IMR-90 (cell line): Measurements from ENCODE around the gene CFAP43. TPM values are rescaled to one million over a fixed set of nuclear protein-coding genes. Genes with fewer than 3 reads are reported as not detected.

Experiments used
- ATAC-seq: fragments of 200-7000 bp; cut with Tn5 transposase; 2 replicates; pipeline ENCODE4 v1.9.1; 2020; ENCODE audit warnings: low read depth, mild to moderate bottlenecking, moderate library complexity
- BruUV-seq: library from RNA; stranded (reverse); fragments of 400-500 nt; replicated peaks from 2 replicates; lab custom pipeline; 2021; lab: Mats Ljungman, UMichigan
- CTCF ChIA-PET: fragments of 300-600 bp; formaldehyde crosslinking; extraction: SDS; loops from one replicate; lab custom pipeline; 2021; ENCODE audit warnings: antibody characterized with exemption; lab: Yijun Ruan, JAX
- POLR2A ChIA-PET: fragments of 300-600 bp; sonication (Branson Sonifier 250); formaldehyde crosslinking; loops from one replicate; lab custom pipeline; 2022; ENCODE audit warnings: antibody characterized with exemption; ENCODE audit not compliant: unreplicated experiment; lab: Charles Lee
- DNase-seq: peaks from one replicate; pipeline ENCODE4 v3.0.0; 2013
- H2AFZ ChIP-seq: replicated peaks from 2 replicates; pipeline ENCODE3; 2013; ENCODE audit warnings: low read length, mild to moderate bottlenecking; ENCODE audit not compliant: poor library complexity
- H2AK5ac ChIP-seq: 2 replicates; pipeline ENCODE4 v1.6.1; 2013; ENCODE audit warnings: low read depth, low read length, inconsistent platforms
- H2AK9ac ChIP-seq: replicated peaks from 2 replicates; pipeline ENCODE3; 2013; ENCODE audit warnings: mild to moderate bottlenecking, low read depth, low read length, moderate library complexity; ENCODE audit not compliant: poor library complexity
- H2BK120ac ChIP-seq: 2 replicates; pipeline ENCODE4 v1.6.1; 2013; ENCODE audit warnings: low read depth, low read length, inconsistent platforms
- H2BK15ac ChIP-seq: 3 replicates; pipeline ENCODE4 v1.6.1; 2013; ENCODE audit warnings: low read depth, low read length, inconsistent platforms
- H2BK20ac ChIP-seq: 2 replicates; pipeline ENCODE4 v1.6.1; 2013; ENCODE audit warnings: low read depth, mild to moderate bottlenecking, inconsistent platforms, low read length, moderate library complexity
- H2BK5ac ChIP-seq: 2 replicates; pipeline ENCODE4 v1.6.1; 2013; ENCODE audit warnings: mild to moderate bottlenecking, low read depth, low read length, inconsistent platforms; ENCODE audit not compliant: poor library complexity, severe bottlenecking
- H3K14ac ChIP-seq: replicated peaks from 2 replicates; pipeline ENCODE4 v1.6.1; 2013; ENCODE audit warnings: low read depth, low read length, inconsistent platforms
- H3K18ac ChIP-seq: 2 replicates; pipeline ENCODE4 v1.6.1; 2013; ENCODE audit warnings: low read depth, low read length, control low read depth
- H3K23ac ChIP-seq: 2 replicates; pipeline ENCODE4 v1.6.1; 2013; ENCODE audit warnings: low read depth, low read length, inconsistent platforms
- H3K27ac ChIP-seq: 2 replicates; pipeline ENCODE4 v1.5.1; 2013; ENCODE audit warnings: mild to moderate bottlenecking, control low read depth, low read length; ENCODE audit not compliant: insufficient read depth
- H3K27me3 ChIP-seq: 2 replicates; pipeline ENCODE4 v1.6.1; 2013; ENCODE audit warnings: low read length; ENCODE audit not compliant: control insufficient read depth, insufficient read depth
- H3K36me3 ChIP-seq: 2 replicates; pipeline ENCODE4 v1.6.1; 2013; ENCODE audit warnings: low read length, mixed read lengths; ENCODE audit not compliant: control insufficient read depth, insufficient read depth
- H3K4ac ChIP-seq: 2 replicates; pipeline ENCODE4 v1.6.1; 2013; ENCODE audit warnings: low read depth, low read length, inconsistent platforms
- H3K4me1 ChIP-seq: 2 replicates; pipeline ENCODE4 v1.6.1; 2013; ENCODE audit warnings: low read length, mixed read lengths; ENCODE audit not compliant: control insufficient read depth, insufficient read depth
- H3K4me2 ChIP-seq: 2 replicates; pipeline ENCODE4 v1.6.1; 2013; ENCODE audit warnings: low read depth, mild to moderate bottlenecking, control low read depth, low read length, moderate library complexity
- H3K4me3 ChIP-seq: 2 replicates; pipeline ENCODE4 v1.5.1; 2013; ENCODE audit warnings: low read depth, mild to moderate bottlenecking, control low read depth, low read length, moderate library complexity; ENCODE audit not compliant: insufficient read depth
- H3K56ac ChIP-seq: 2 replicates; pipeline ENCODE4 v1.6.1; 2013; ENCODE audit warnings: low read length, inconsistent platforms; ENCODE audit not compliant: insufficient read depth; ENCODE audit errors: extremely low read depth
- H3K79me1 ChIP-seq, 2 experiments: 2 replicates each; pipeline ENCODE4 v1.6.1; 2013; ENCODE audit warnings: low read length in 2 of 2, inconsistent platforms in 1 of 2, low read depth in 1 of 2
- H3K9ac ChIP-seq: 2 replicates; pipeline ENCODE4 v1.6.1; 2013; ENCODE audit warnings: low read depth, low read length, control low read depth
- H3K9me1 ChIP-seq: 2 replicates; pipeline ENCODE4 v1.6.1; 2013; ENCODE audit warnings: low read length, inconsistent platforms; ENCODE audit not compliant: insufficient read depth
- H3K9me3 ChIP-seq: 2 replicates; pipeline ENCODE4 v1.6.1; 2013; ENCODE audit warnings: low read length; ENCODE audit not compliant: control insufficient read depth, insufficient read depth
- H4K20me1 ChIP-seq: 2 replicates; pipeline ENCODE4 v1.6.1; 2013; ENCODE audit warnings: low read length, inconsistent platforms; ENCODE audit not compliant: insufficient read depth
- H4K5ac ChIP-seq: 2 replicates; pipeline ENCODE4 v1.6.1; 2013; ENCODE audit warnings: mild to moderate bottlenecking, low read depth, low read length, control low read depth
- H4K8ac ChIP-seq, 2 experiments: 2 replicates each; pipeline ENCODE4 v1.6.1; 2013; ENCODE audit warnings: low read depth in 2 of 2, low read length in 2 of 2, control low read depth in 1 of 2, inconsistent platforms in 1 of 2
- H4K91ac ChIP-seq: 2 replicates; pipeline ENCODE4 v1.6.1; 2013; ENCODE audit warnings: low read depth, low read length, inconsistent platforms; ENCODE audit not compliant: insufficient read depth
- MAZ ChIP-seq: IDR thresholded peaks from 2 replicates; pipeline ENCODE4 v1.6.1; 2012; ENCODE audit warnings: low read depth, mild to moderate bottlenecking, low read length, improper control_type of control experiment, moderate library complexity, borderline replicate concordance
- RCOR1 ChIP-seq: IDR thresholded peaks from 2 replicates; pipeline ENCODE4 v1.6.1; 2012; ENCODE audit warnings: mild to moderate bottlenecking, low read length, improper control_type of control experiment; ENCODE audit not compliant: insufficient replicate concordance
- WGBS, 2 experiments: methylation state at CpG; one replicate each; pipeline versions ENCODE4 v1.1.5 to v1.1.7; 2013; ENCODE audit warnings: missing lambda C conversion rate in 2 of 2; ENCODE audit not compliant: insufficient read length in 1 of 2; ENCODE audit errors: extremely low coverage in 2 of 2; 5-methylcytosine and 5-hydroxymethylcytosine counted together
- dilution Hi-C: fragments of 300-500 bp; cut with HindIII; formaldehyde crosslinking; loops from one replicate; pipeline ENCODE4 v1.14.3; 2018; ENCODE audit warnings: low sequenced_read_pairs; ENCODE audit not compliant: unreplicated experiment
- in situ Hi-C: fragments of 300-500 bp; cut with MboI; formaldehyde crosslinking; loops from 3 replicates; pipeline ENCODE4 v1.14.3; 2019; ENCODE audit warnings: low sequenced_read_pairs, inconsistent platforms, mixed read lengths
- intact Hi-C: fragments of 100-400 bp; cut with micrococcal nuclease; formaldehyde crosslinking; loops from 2 replicates; pipeline ENCODE4 v1.10.0; 2022
- polyA plus RNA-seq, 3 experiments: library from polyadenylated mRNA; depleted of rRNA; stranded (reverse); fragments of >200 nt; gene quantifications; 2 replicates each; pipeline ENCODE4 v1.2.3, GENCODE V29; 2012; ENCODE audit warnings: low replicate concordance in 1 of 3
- total RNA-seq: library from RNA; depleted of rRNA; stranded (reverse); fragments of >200 nt; gene quantifications from 2 replicates; pipeline ENCODE4 v1.2.3, GENCODE V29; 2012

Gene CFAP43
- total and polyA plus RNA-seq, 2 of the 4 experiments (the other 2 are of a cell fraction): under 0.01 to 0.05 TPM

- peak; percentile 29; the same call in 1 of the 2 replicates for ATAC-seq
- CTCF ChIA-PET: interaction anchor here (0.9 kb wide), 1 partner anchor 28 kb away, joined by 3 read pairs; no protein-coding TSS in a partner anchor
- intact Hi-C loops: no loop called here
- Histone ChIP-seq H2BK15ac (no peak overlapping the region), H3K9me1 (no peaks in the 10 kb centered on the region), H2AK9ac (no peak overlapping the region), H2BK5ac (no peak overlapping the region), H3K4me2 (no peak overlapping the region), H2AFZ (no peak overlapping the region), H3K36me3 (no peaks in the 10 kb centered on the region), H2BK120ac (no peak overlapping the region), H4K8ac (no peak overlapping the region), H4K20me1 (no peaks in the 10 kb centered on the region), H3K4me1 (no peaks in the 10 kb centered on the region), H3K4me3 (no peak overlapping the region), H3K79me1 (peaks cover 0 to 3% of the 10 kb centered on the region in 2 experiments; a peak in 2 of 4 replicates), H2BK20ac (no peak overlapping the region), H3K27ac (no peak overlapping the region), H3K18ac (no peak overlapping the region), H3K23ac (no peak overlapping the region), H3K9ac (no peak overlapping the region), H3K4ac (no peak overlapping the region), H3K14ac (no peak overlapping the region), H4K5ac (no peak overlapping the region), H3K56ac (no peak overlapping the region), H3K9me3 (no peaks in the 10 kb centered on the region), H2AK5ac (no peak overlapping the region), H4K91ac (no peak overlapping the region), H3K27me3 (no peaks in the 10 kb centered on the region)
- DNase-seq: no peak
- dilution Hi-C loops: no loop called here
- no TSS peak for BruUV-seq
- POLR2A ChIA-PET: no interaction called here
- no peak for TF ChIP-seq MAZ
- no peak for TF ChIP-seq RCOR1
- no CpG with 5 or more reads among the region's 2 CpGs for WGBS, 2 experiments
- in situ Hi-C loops: no loop called here
These were observed 104.8 kb downstream of the CFAP43 start for GRCh38 chr10:104127411-104127810.
